ENCODE data around the gene MED25. TPM values are rescaled to one million over a fixed set of nuclear protein-coding genes. Genes with fewer than 3 reads are reported as not detected.

The MED25 gene
- total and polyA plus RNA-seq, 2 of the 8 experiments (the other 6 are each of a cell fraction or from before 2014, with no cell fraction given) = 21.6 to 71.4 TPM

GRCh38 chr19:49877020-49877878, 59.2 kb downstream of the MED25 start, which contains the start of the genes AKT1S1 and TBC1D17 (continued):
- TF ChIP-seq BACH1 (IDR thresholded peaks at IDR 0.05; ENCODE audit: low read length) (peak; percentile 58; the same call in 1 of the 2 replicates), MAFK (IDR thresholded peaks at IDR 0.05; ENCODE audit: low read depth, low read length) (no peak; the same call in 1 of the 2 replicates)
